ENCODE data around the gene NQO1. TPM values are rescaled to one million over a fixed set of nuclear protein-coding genes. Genes with fewer than 3 reads are reported as not detected.
A peak's percentile ranks its signal among the peaks of the same experiment; 100 is the strongest.

Gene NQO1
- polyA plus RNA-seq, 1 experiment: 731 TPM

DNA sequence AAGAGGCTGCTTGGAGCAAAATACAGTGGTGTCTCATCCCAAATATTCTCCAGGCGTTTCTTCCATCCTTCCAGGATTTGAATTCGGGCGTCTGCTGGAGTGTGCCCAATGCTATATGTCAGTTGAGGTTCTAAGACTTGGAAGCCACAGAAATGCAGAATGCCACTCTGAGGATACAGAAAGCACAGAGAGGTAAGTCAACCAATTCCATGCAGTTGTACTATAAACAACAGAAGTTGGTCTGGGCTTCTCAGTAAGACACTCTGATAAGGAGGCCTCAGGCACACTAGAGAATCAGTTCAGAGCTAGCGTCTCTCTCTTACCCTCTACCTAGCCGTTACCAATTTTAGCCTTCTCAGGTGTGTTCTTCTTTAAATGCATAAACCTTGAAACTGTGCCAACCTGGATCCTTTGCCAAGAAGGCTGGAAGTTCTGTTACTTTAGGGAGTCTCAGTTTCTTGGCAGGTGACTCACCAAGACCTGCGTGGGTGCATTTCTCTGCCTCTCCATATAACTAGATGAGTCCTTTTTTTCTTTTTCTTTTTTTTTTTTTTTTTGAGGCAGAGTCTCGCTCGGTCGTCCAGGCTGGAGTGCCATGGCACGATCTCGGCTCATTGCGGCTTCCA lies 15.1 kb downstream of the NQO1 start:
- Histone ChIP-seq H3K4me3 (ENCODE audit: low read depth, low read length) (no peak overlapping the region), H3K27me3 (ENCODE audit: control insufficient read depth, insufficient read depth, low read length) (no peaks in the 10 kb centered on the region), H3K36me3 (ENCODE audit: control insufficient read depth, insufficient read depth, low read length) (peaks cover 21% of the 10 kb centered on the region)
- ChIA-PET POLR2A (no interaction called here), CTCF (interaction anchor here (0.9 to 3.4 kb wide), 7 partner anchors 8 to 327 kb away, joined by 3 to 29 read pairs (median 4); partner anchors contain the start of gene NOB1)
- TF ChIP-seq, protein P1, sequence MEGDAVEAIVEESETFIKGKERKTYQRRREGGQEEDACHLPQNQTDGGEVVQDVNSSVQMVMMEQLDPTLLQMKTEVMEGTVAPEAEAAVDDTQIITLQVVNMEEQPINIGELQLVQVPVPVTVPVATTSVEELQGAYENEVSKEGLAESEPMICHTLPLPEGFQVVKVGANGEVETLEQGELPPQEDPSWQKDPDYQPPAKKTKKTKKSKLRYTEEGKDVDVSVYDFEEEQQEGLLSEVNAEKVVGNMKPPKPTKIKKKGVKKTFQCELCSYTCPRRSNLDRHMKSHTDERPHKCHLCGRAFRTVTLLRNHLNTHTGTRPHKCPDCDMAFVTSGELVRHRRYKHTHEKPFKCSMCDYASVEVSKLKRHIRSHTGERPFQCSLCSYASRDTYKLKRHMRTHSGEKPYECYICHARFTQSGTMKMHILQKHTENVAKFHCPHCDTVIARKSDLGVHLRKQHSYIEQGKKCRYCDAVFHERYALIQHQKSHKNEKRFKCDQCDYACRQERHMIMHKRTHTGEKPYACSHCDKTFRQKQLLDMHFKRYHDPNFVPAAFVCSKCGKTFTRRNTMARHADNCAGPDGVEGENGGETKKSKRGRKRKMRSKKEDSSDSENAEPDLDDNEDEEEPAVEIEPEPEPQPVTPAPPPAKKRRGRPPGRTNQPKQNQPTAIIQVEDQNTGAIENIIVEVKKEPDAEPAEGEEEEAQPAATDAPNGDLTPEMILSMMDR (IDR thresholded peaks at IDR 0.05; ENCODE audit: insufficient read depth, low read depth, low read length): no peak
- DNase-seq (ENCODE audit: low read depth): peak; percentile 17

DNA sequence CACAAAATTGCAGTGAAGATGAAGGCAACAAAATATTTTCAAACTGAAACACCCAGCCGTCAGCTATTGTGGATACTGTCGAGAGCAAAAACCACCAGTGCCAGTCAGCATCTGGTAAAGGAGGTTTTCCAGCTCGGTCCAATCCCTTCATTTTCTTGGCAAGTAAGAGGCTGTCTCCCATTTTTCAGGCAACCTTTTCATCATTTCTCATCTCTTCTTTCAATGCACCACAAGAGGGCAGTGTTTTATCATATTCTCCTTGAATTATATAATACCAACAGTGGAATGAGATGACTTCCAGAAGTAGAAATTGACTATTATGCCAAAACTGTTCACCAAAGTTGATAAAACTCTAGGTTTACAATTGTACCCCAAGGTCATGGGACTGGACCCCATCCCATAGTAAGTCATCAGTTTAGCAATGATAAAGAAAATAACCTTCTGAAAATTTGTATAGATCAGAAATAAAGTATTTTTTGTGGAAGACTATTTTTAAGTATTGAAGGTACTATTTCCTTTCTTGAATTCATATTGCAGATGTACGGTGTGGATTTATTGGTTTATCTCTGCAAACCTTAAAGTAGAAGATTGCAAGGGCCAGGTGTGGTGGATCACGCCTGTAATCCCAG lies 16.8 kb downstream of the NQO1 start:
- Histone ChIP-seq H3K27me3 (ENCODE audit: control insufficient read depth, insufficient read depth, low read length) (no peaks in the 10 kb centered on the region), H3K4me3 (ENCODE audit: low read depth, low read length) (no peak overlapping the region), H3K36me3 (ENCODE audit: control insufficient read depth, insufficient read depth, low read length) (peaks cover 16% of the 10 kb centered on the region)
- ChIA-PET CTCF (interaction anchor here (0.8 to 3.4 kb wide), 11 partner anchors 10 to 313 kb away, joined by 3 to 29 read pairs (median 3); partner anchors contain the start of genes NOB1 and NQO1), POLR2A (no interaction called here)
- DNase-seq (ENCODE audit: low read depth): peak; percentile 25
- TF ChIP-seq, protein P1 (IDR thresholded peaks at IDR 0.05; ENCODE audit: insufficient read depth, low read depth, low read length): peak; percentile 53

DNA sequence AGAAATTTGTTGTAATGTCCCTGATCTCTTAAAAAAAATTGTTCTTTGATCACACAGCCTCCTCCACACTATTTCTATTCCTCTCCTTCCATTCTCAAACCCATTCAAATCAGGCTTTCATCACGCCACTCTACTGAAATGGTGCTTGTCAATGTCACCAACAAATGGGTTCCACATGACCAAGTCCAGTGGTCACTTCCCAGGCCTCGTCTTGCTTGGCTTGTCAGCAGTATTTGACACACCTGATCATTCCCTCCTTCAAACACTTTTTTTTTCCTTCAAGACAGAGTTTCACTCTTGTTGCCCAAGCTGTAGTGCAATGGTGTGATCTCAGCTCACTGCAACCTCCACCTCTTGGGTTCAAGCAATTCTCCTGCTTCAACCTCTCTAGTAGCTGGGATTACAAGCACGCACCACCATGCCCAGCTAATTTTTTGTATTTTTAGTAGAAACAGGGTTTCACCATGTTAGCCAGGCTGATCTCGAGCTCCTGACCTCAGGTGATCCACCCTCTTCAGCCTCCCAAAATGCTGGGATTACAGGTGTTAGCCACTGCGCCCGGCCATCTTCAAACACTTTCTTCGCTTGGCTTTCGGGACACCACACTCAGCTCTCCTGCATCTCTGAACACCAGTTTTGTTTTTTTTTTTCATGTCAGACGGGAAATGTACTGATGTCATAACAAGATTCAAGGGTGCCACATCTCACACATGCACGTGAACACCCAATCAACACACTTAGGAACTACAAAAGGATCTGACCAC lies 18.3 kb downstream of the NQO1 start:
- Histone ChIP-seq H3K36me3 (ENCODE audit: control insufficient read depth, insufficient read depth, low read length) (peaks cover 15% of the 10 kb centered on the region), H3K4me3 (ENCODE audit: low read depth, low read length) (no peak overlapping the region), H3K27me3 (ENCODE audit: control insufficient read depth, insufficient read depth, low read length) (no peaks in the 10 kb centered on the region)
- ChIA-PET CTCF (interaction anchor here (1.2 to 3.4 kb wide), 5 partner anchors 8 to 311 kb away, joined by 5 to 29 read pairs (median 7); partner anchors contain the start of genes NOB1 and NQO1), POLR2A (interaction anchor here (0.7 kb wide), 1 partner anchor 325 kb away, joined by 5 read pairs; no protein-coding TSS in a partner anchor)
- TF ChIP-seq, protein P1 (IDR thresholded peaks at IDR 0.05; ENCODE audit: insufficient read depth, low read depth, low read length): no peak
- DNase-seq (ENCODE audit: low read depth): no peak

DNA sequence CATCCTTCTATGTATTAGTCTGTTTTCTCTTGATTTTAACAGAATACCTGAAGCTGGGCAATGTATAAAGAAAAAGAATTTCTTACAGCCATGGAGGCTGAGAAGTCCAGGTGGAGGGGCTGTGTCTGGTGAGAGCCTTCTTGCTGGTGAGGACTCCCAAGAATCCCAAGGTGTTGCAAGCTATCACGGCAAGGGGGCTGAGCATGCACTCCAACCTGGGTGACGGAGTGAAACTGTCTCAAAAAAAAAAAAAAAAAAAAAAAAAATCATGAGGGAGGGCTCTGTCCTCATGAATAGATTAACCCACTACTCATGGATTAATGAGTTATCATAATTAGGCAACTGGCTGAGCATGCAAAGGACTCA lies 19.4 kb downstream of the NQO1 start:
- no peaks in the 10 kb centered on the region for H3K27me3 ChIP-seq (ENCODE audit: control insufficient read depth, insufficient read depth, low read length)
- peaks cover 12% of the 10 kb centered on the region for H3K36me3 ChIP-seq (ENCODE audit: control insufficient read depth, insufficient read depth, low read length)
- POLR2A ChIA-PET: no interaction called here
- CTCF ChIA-PET: interaction anchor here (1.0 to 1.8 kb wide), 3 partner anchors 19 to 311 kb away, joined by 3 to 6 read pairs (median 6); partner anchors contain the start of genes NOB1 and NQO1
- H3K4me3 ChIP-seq (ENCODE audit: low read depth, low read length): no peak overlapping the region
- DNase-seq (ENCODE audit: low read depth): no peak
- TF ChIP-seq, protein P1 (IDR thresholded peaks at IDR 0.05; ENCODE audit: insufficient read depth, low read depth, low read length): no peak
